ENCODE measurements around the gene CACNA1F.

DNA sequence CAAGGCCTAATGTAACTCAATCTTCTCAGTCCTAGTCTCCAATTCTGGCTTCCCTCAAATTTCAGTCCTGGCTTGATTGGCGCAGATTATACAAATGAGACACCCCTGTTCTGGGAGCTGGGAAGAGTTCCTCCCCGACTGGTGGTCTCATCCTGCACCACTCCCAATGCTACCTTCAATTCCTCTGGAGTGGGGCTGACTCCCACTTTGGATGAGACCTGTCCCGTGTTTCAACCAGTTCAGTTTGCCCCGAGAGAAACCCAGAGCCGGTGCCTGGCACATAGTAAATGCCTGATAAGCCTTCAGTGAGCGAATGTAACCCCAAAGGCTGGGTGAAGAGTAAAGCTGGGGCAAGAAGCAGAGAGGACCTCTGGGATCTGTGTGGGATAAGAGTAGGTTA is 29.1 kb downstream of the CACNA1F start:
- TF ChIP-seq POLR2AphosphoS5 (IDR thresholded peaks at IDR 0.05; ENCODE audit: low read length), result no peak
- TF ChIP-seq TAF1 (IDR thresholded peaks at IDR 0.05; ENCODE audit: borderline replicate concordance, low read depth, low read length), result no peak
- no peak for TF ChIP-seq WRNIP1 (IDR thresholded peaks at IDR 0.05; ENCODE audit: borderline replicate concordance, low read depth, low read length)
- no peak for TF ChIP-seq SRF (IDR thresholded peaks at IDR 0.05; ENCODE audit: low read depth in 2 of 2, low read length in 2 of 2)
- TF ChIP-seq, protein P1, sequence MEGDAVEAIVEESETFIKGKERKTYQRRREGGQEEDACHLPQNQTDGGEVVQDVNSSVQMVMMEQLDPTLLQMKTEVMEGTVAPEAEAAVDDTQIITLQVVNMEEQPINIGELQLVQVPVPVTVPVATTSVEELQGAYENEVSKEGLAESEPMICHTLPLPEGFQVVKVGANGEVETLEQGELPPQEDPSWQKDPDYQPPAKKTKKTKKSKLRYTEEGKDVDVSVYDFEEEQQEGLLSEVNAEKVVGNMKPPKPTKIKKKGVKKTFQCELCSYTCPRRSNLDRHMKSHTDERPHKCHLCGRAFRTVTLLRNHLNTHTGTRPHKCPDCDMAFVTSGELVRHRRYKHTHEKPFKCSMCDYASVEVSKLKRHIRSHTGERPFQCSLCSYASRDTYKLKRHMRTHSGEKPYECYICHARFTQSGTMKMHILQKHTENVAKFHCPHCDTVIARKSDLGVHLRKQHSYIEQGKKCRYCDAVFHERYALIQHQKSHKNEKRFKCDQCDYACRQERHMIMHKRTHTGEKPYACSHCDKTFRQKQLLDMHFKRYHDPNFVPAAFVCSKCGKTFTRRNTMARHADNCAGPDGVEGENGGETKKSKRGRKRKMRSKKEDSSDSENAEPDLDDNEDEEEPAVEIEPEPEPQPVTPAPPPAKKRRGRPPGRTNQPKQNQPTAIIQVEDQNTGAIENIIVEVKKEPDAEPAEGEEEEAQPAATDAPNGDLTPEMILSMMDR (IDR thresholded peaks at IDR 0.05 in 2 of 3, conservative IDR thresholded peaks at IDR 0.05 in 1 of 3; ENCODE audit: control insufficient read depth in 2 of 3, extremely low read depth in 1 of 3, insufficient read depth in 1 of 3, low read depth in 3 of 3, low read length in 3 of 3), result no peak

All from GM12878 (cell line).